CD4-positive, CD25-positive, alpha-beta regulatory T cell (primary cell): ENCODE data around the gene DLL1. TPM values are rescaled to one million over a fixed set of nuclear protein-coding genes. Genes with fewer than 3 reads are reported as not detected.

Experiments used
- ATAC-seq, 2 donors: fragments of 150-1000 bp; cut with Tn5 transposase; one replicate each; pipeline ENCODE4 v1.10.0; 2021; ENCODE audit warnings: low read depth in 2 of 2, moderate number of reproducible peaks in 2 of 2, moderate library complexity in 1 of 2
- DNase-seq, 3 donors: peaks; one replicate each; pipeline versions ENCODE4 v3.0.0 to v3.0.0-alpha.2; 2012 to 2022; ENCODE audit warnings: mixed read lengths in 1 of 3
- H3K27ac ChIP-seq: one replicate; pipeline ENCODE4 v1.7.0; 2013; ENCODE audit warnings: mild to moderate bottlenecking, low read length; ENCODE audit not compliant: insufficient read depth, poor library complexity, severe bottlenecking
- H3K27me3 ChIP-seq: one replicate; pipeline ENCODE4 v1.7.0; 2013; ENCODE audit warnings: low read length; ENCODE audit not compliant: control insufficient read depth, insufficient read depth
- H3K36me3 ChIP-seq: one replicate; pipeline ENCODE4 v1.7.0; 2013; ENCODE audit warnings: mild to moderate bottlenecking, low read length, moderate library complexity; ENCODE audit not compliant: control insufficient read depth, insufficient read depth
- H3K4me1 ChIP-seq: 2 replicates; pipeline ENCODE4 v1.7.0; 2013; ENCODE audit warnings: mild to moderate bottlenecking, low read length; ENCODE audit not compliant: insufficient read depth, control insufficient read depth, poor library complexity, severe bottlenecking
- H3K4me3 ChIP-seq: one replicate; pipeline ENCODE4 v1.7.0; 2013; ENCODE audit warnings: low read depth, mild to moderate bottlenecking, low read length, moderate library complexity
- H3K9me3 ChIP-seq, 2 experiments: 1 replicate in 1 of 2; 2 replicates in 1 of 2; pipeline ENCODE4 v1.7.0; 2013; ENCODE audit warnings: low read length in 2 of 2, mild to moderate bottlenecking in 1 of 2, moderate library complexity in 1 of 2; ENCODE audit not compliant: control insufficient read depth in 2 of 2
- H3K27ac Mint-ChIP-seq, 3 donors: one replicate each; pipeline ENCODE4 v1.8.0; 2020 to 2022; ENCODE audit warnings: mild to moderate bottlenecking in 3 of 3, mixed read lengths in 3 of 3, moderate library complexity in 2 of 3
- H3K27me3 Mint-ChIP-seq: one replicate; pipeline ENCODE4 v1.8.0; 2022; ENCODE audit warnings: mild to moderate bottlenecking, mixed read lengths
- H3K36me3 Mint-ChIP-seq: one replicate; pipeline ENCODE4 v1.8.0; 2020; ENCODE audit warnings: mixed read lengths
- H3K4me1 Mint-ChIP-seq, 4 donors: one replicate each; pipeline ENCODE4 v1.8.0; 2020 to 2022; ENCODE audit warnings: mixed read lengths in 4 of 4, mild to moderate bottlenecking in 1 of 4
- H3K4me3 Mint-ChIP-seq, 4 donors: one replicate each; pipeline ENCODE4 v1.8.0; 2020 to 2022; ENCODE audit warnings: mild to moderate bottlenecking in 4 of 4, mixed read lengths in 4 of 4, moderate library complexity in 3 of 4
- H3K9me3 Mint-ChIP-seq, 7 donors: one replicate each; pipeline ENCODE4 v1.8.0; 2020 to 2022; ENCODE audit warnings: mixed read lengths in 7 of 7, mild to moderate bottlenecking in 3 of 7, moderate library complexity in 2 of 7
- polyA plus RNA-seq, 4 donors: library from polyadenylated mRNA; unstranded; fragments of 300-500 nt; fragmentation: Illumina TruSeq; gene quantifications; one replicate each; pipeline ENCODE4 v1.2.3, GENCODE V29; 2021
- total RNA-seq: library from RNA; stranded (reverse); gene quantifications from one replicate; pipeline ENCODE4 v1.2.3, GENCODE V29; 2022

Gene DLL1
- total and polyA plus RNA-seq, 5 donors from 2014 or later: 0.28 to 1.1 (median 0.29) TPM; not detected in 2

DNA sequence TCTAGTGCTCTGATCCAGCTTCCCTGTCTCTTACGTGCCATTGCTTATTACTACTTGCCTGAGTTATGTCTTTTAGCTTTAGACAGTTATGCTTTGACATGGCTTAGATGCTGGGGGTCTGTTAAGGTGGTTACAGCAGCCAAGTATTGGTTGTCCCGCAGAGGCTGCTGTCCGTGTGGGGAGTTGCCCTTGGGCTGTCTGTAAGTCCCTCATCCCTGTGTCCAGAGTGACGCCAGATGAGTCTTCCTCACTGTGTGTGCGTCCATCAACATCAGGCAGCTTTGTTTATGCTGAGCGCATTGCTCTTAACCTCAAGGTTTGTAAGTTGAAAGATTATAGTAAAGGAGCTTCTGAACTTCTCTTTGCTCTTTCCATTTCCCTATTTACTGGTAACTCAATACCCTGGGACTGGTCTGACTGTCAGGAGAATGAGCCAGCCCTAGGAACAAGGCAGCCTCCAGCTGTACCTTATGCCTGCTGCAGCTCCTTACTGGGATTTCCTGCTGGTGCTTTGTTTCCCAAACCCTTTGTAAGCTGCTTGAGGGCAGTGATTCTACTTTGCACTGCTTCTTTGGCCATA lies 22.9 kb upstream of the DLL1 start:
- Histone ChIP-seq H3K9me3 (no peaks in the 10 kb centered on the region), H3K27me3 (no peaks in the 10 kb centered on the region), H3K27ac (no peak overlapping the region), H3K4me1 (peaks cover 19% of the 10 kb centered on the region), H3K4me3 (no peak overlapping the region), H3K36me3 (peaks cover 27% of the 10 kb centered on the region)
- H3K27ac Mint-ChIP-seq: no peak overlapping the region
- no peaks in the 10 kb centered on the region for H3K27me3 Mint-ChIP-seq
- peaks cover 27 to 70% (median 60%) of the 10 kb centered on the region in 4 donors for H3K4me1 Mint-ChIP-seq
- no peak overlapping the region for H3K4me3 Mint-ChIP-seq
- no peak for DNase-seq
- peaks cover 33% of the 10 kb centered on the region for H3K36me3 Mint-ChIP-seq
- H3K9me3 Mint-ChIP-seq: no peaks in the 10 kb centered on the region
- ATAC-seq: no peak

DNA sequence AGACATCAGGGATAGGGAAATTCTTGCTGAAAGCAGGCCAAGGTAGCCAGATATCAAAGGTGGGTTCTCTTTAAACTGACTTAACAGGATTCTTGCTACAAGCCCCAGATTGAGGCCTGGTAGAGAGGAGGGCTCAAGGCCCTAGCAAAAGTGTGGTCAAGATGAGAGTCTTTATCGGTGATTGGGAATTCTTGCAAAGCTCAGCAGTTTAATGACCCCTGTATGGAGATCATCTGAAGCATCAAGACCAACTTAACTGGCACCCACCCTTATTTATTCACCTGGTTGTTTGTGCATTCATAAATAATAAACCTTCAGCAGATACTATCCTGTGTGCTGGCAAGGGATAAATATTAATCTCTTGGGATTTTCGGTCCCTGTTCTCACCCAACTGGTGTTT lies 22.0 kb upstream of the DLL1 start:
- ATAC-seq: no peak
- Histone ChIP-seq H3K4me1 (peaks cover 29% of the 10 kb centered on the region), H3K27ac (no peak overlapping the region), H3K36me3 (peaks cover 18% of the 10 kb centered on the region), H3K9me3 (no peaks in the 10 kb centered on the region), H3K4me3 (no peak overlapping the region), H3K27me3 (no peaks in the 10 kb centered on the region)
- H3K27me3 Mint-ChIP-seq: no peaks in the 10 kb centered on the region
- no peak overlapping the region for H3K4me3 Mint-ChIP-seq
- no peaks in the 10 kb centered on the region for H3K9me3 Mint-ChIP-seq
- H3K36me3 Mint-ChIP-seq: peaks cover 28% of the 10 kb centered on the region
- peaks cover 33 to 80% (median 68%) of the 10 kb centered on the region in 4 donors for H3K4me1 Mint-ChIP-seq
- H3K27ac Mint-ChIP-seq: peak overlapping the region in 2 of 3 donors; percentile 68 to 70
- no peak for DNase-seq

- DNase-seq: no peak
- Mint-ChIP-seq H3K27ac (peak overlapping the region in 1 of 3 donors; percentile 14), H3K4me3 (peak overlapping the region in 1 of 4 donors; percentile 46), H3K27me3 (no peaks in the 10 kb centered on the region), H3K9me3 (no peaks in the 10 kb centered on the region), H3K4me1 (peaks cover 37 to 84% (median 70%) of the 10 kb centered on the region in 4 donors), H3K36me3 (peaks cover 24% of the 10 kb centered on the region)
- no peak overlapping the region for H3K27ac ChIP-seq
- H3K9me3 ChIP-seq: no peaks in the 10 kb centered on the region
- H3K27me3 ChIP-seq: no peaks in the 10 kb centered on the region
- H3K36me3 ChIP-seq: peaks cover 12% of the 10 kb centered on the region
- ATAC-seq: no peak
- no peak overlapping the region for H3K4me3 ChIP-seq
- H3K4me1 ChIP-seq: peaks cover 38% of the 10 kb centered on the region
Observed at GRCh38 chr6:170311696-170312095, 20.8 kb upstream of the DLL1 start.

GRCh38 chr6:170308761-170309160 lies 17.9 kb upstream of the DLL1 start:
- Histone ChIP-seq H3K27me3 (peaks cover 6% of the 10 kb centered on the region), H3K4me3 (peak overlapping the region; percentile 21), H3K27ac (no peak overlapping the region), H3K9me3 (no peaks in the 10 kb centered on the region), H3K4me1 (peaks cover 40% of the 10 kb centered on the region), H3K36me3 (peaks cover 9% of the 10 kb centered on the region)
- ATAC-seq: no peak
- Mint-ChIP-seq H3K36me3 (peaks cover 21% of the 10 kb centered on the region), H3K27ac (peak overlapping the region in 1 of 3 donors; percentile 66), H3K27me3 (peaks cover 15% of the 10 kb centered on the region), H3K4me3 (peak overlapping the region; percentile 75 to 100 (median 96)), H3K4me1 (peaks cover 33 to 65% (median 51%) of the 10 kb centered on the region in 4 donors), H3K9me3 (peaks cover 0 to 2% (median 0%) of the 10 kb centered on the region in 7 donors)
- DNase-seq: no peak

DNA sequence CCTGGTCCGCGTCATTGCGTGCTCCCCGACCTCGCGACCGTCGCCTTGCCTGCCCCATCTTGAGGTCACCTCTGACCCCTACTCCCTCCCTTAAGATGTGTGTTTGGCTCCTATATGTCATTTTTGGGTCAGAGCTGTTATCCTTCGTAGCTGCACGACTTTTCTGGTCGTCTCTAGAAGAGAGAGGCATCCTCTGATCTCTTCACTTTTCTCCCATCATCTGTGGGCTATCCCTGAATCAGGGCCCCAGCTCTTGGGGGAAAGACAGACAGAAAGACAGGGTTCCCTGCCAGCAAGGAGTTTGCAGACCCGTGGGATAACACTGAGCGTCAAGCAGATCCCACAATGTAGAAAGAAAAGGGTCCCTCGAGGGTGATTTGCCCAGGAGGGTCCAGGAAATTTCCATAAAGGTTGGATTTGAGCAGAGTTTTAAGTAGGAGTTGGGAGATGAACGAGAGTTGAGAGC lies 16.2 kb upstream of the DLL1 start:
- Mint-ChIP-seq H3K36me3 (peaks cover 17% of the 10 kb centered on the region), H3K4me1 (peaks cover 27 to 51% (median 38%) of the 10 kb centered on the region in 4 donors), H3K4me3 (peak overlapping the region; percentile 93 to 100 (median 96)), H3K9me3 (peaks cover 0 to 2% (median 0%) of the 10 kb centered on the region in 7 donors), H3K27ac (peak overlapping the region; percentile 96 to 99 (median 96)), H3K27me3 (peaks cover 29% of the 10 kb centered on the region)
- ATAC-seq: no peak
- Histone ChIP-seq H3K4me3 (peak overlapping the region; percentile 90), H3K27ac (peak overlapping the region; percentile 86), H3K27me3 (peaks cover 9% of the 10 kb centered on the region), H3K36me3 (peaks cover 4% of the 10 kb centered on the region), H3K9me3 (no peaks in the 10 kb centered on the region), H3K4me1 (peaks cover 40% of the 10 kb centered on the region)
- DNase-seq: no peak

DNA sequence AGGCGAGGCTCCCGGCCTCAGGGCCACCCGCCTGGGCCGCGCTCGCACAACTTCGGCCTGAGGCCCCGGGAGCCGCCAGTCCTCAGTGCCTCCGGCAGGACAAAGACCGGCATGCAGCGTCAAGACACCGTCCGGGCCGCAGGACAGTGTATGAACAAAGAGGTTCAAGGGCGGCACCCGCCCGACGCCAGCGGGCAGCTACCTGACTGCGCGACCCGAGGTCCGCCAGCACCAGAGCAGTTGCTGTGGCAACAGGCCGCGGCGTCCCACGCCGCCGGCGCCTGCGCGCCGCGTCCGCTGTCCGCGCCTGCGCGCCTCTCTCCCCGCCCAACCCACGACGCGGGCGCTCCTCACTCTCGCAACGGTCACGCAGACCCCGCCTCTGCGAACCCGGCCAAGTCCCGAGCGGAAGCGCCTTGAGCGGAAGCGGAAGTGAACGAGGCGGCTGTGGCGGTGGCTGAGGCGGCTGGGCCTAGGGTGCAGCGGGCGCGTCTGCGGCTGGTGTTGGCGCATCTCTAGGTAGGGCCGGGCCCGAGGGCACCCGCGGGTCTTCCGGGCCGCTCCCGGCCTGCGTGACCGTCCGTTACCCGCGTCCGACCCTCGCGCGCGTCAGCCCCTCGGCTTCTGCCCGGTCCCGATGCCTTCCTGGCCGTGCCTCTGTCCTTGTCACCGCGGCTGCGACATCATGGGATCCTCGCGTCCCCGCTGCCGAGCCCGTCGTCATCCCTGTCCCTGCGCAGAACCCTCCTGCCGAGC lies 15.6 kb upstream of the DLL1 start, which contains the start of gene FAM120B:
Gene FAM120B, plus strand, starts transcription at position 435 of the 756 bp plus-strand sequence. CDS start 10,633 bp downstream, outside the sequence.
- Mint-ChIP-seq H3K27ac (peak within 1 kb of the TSS; percentile 96 to 99 (median 96)), H3K9me3 (peaks cover 0 to 3% (median 0%) of the 10 kb centered on the region in 7 donors), H3K27me3 (peaks cover 34% of the 10 kb centered on the region), H3K4me3 (peak within 1 kb of the TSS; percentile 93 to 100 (median 96)), H3K36me3 (peaks cover 20% of the 10 kb centered on the region), H3K4me1 (peaks cover 25 to 47% (median 35%) of the 10 kb centered on the region in 4 donors)
- peak within 1 kb of the TSS; percentile 90 for H3K4me3 ChIP-seq
- peaks cover 40% of the 10 kb centered on the region for H3K4me1 ChIP-seq
- H3K36me3 ChIP-seq: peaks cover 4% of the 10 kb centered on the region
- peak within 1 kb of the TSS; percentile 86 for H3K27ac ChIP-seq
- peaks cover 0 to under 1% of the 10 kb centered on the region in 2 experiments for H3K9me3 ChIP-seq
- ATAC-seq: peak; percentile 98
- DNase-seq: peak; percentile 94 to 97 (median 95)
- H3K27me3 ChIP-seq: peaks cover 9% of the 10 kb centered on the region

DNA sequence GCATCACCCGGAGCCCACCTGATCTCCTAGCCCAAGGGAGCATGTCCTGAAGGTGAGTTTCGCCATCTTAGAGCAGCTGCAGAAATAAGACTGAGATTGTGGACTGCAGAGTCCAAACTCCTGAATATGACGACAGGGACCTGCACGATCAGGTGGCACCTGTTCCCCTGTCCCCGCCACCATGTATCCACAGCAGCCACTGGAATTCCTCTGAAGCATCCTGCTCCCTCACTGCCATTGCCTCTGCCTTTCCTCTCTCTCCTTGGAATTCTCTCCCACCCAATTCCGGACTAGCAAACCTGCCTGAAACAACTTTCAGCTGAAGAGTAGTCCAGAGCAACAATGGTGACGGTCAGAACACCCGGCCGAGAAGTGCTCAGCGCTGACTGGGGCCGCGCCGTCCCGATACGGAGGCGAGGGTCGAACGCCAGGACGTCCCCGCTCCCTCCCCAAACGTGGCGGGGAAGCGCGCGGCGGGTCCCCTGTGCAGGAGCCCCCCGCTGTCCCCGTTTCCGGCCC lies 15.0 kb upstream of the DLL1 start:
- Mint-ChIP-seq H3K27me3 (peaks cover 36% of the 10 kb centered on the region), H3K36me3 (peaks cover 15% of the 10 kb centered on the region), H3K9me3 (peaks cover 0 to 6% (median 0%) of the 10 kb centered on the region in 7 donors), H3K4me1 (peaks cover 19 to 41% (median 29%) of the 10 kb centered on the region in 4 donors), H3K27ac (peak overlapping the region in 2 of 3 donors; percentile 56 to 76), H3K4me3 (peak overlapping the region; percentile 86 to 100 (median 90))
- DNase-seq: peak in 1 of 3 donors; percentile 6
- H3K27ac ChIP-seq: peak overlapping the region; percentile 86
- no peak overlapping the region for H3K4me3 ChIP-seq
- H3K4me1 ChIP-seq: peaks cover 40% of the 10 kb centered on the region
- peaks cover 9% of the 10 kb centered on the region for H3K27me3 ChIP-seq
- ATAC-seq: no peak
- H3K36me3 ChIP-seq: no peaks in the 10 kb centered on the region
- peaks cover 0 to 5% of the 10 kb centered on the region in 2 experiments for H3K9me3 ChIP-seq
